Measurements from ENCODE around the gene DDHD1. TPM values are rescaled to one million over a fixed set of nuclear protein-coding genes. Genes with fewer than 3 reads are reported as not detected.
A peak's percentile ranks its signal among the peaks of the same experiment; 100 is the strongest.

DDHD1 gene
- total RNA-seq, 5 donors from 2014 or later (not counting 1 experiment from before 2014, with no cell fraction given): 36.6 to 69.6 (median 45.4) TPM

GRCh38 chr14:53147893-53148292, 5.2 kb downstream of the DDHD1 start:
- Histone ChIP-seq H3K4me1 (ENCODE audit: control insufficient read depth in 1 of 2, extremely low read depth in 1 of 2, insufficient read depth in 2 of 2, low read length in 2 of 2) (peaks cover 38 to 44% of the 10 kb centered on the region in 2 experiments), H3K36me3 (ENCODE audit: control insufficient read depth in 2 of 2, extremely low read depth in 1 of 2, insufficient read depth in 1 of 2, low read length in 1 of 2) (no peaks in the 10 kb centered on the region), H3K27me3 (replicated peaks in 1 of 2; ENCODE audit: control insufficient read depth in 2 of 2, extremely low read depth in 1 of 2, insufficient read depth in 2 of 2, low read length in 1 of 2) (no peaks in the 10 kb centered on the region), H3K27ac (ENCODE audit: low read length) (no peak overlapping the region), H3K4me3 (ENCODE audit: control insufficient read depth in 1 of 2, extremely low read depth in 1 of 2, low read length in 1 of 2) (no peak overlapping the region), H3K9me3 (no peaks in the 10 kb centered on the region)
- H3K9me3 Mint-ChIP-seq: peaks cover under 1 to 7% (median 7%) of the 10 kb centered on the region in 3 donors
- peaks cover 61 to 77% (median 75%) of the 10 kb centered on the region in 3 donors for H3K4me1 Mint-ChIP-seq
- ChIA-PET POLR2A (interaction anchor here in 1 of 2 donors (0.7 kb wide), 1 partner anchor 56 kb away, joined by 6 read pairs; no protein-coding TSS in a partner anchor), CTCF (no interaction called here)
- WGBS (ENCODE audit: insufficient coverage): no CpG with 5 or more reads among the region's 2 CpGs
- H3K36me3 Mint-ChIP-seq: peaks cover 16% of the 10 kb centered on the region
- ATAC-seq (replicated peaks in 1 of 4): no peak
- no peak overlapping the region for H3K27ac Mint-ChIP-seq
- peak overlapping the region in 1 of 3 donors; percentile 96 for H3K4me3 Mint-ChIP-seq
- no peak for DNase-seq
- no peaks in the 10 kb centered on the region for H3K27me3 Mint-ChIP-seq

DNA sequence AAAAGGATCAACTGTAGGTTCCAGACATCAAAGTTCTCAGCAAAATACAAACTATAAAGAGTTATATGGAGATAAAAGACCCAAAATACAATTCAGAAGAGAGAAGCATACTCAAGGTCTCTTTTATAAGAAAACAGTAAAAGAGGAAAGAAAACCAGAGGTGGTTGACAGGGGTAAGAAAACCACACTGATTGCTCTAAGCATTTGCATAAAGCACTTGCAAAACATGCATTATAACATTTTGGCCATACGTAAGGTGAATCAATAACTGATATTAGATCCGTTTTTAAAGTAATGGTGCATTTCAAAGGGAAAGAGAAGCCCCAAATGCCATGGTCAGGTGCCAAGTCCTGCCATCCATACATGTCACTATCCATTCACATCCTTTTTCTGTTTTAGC, 5.9 kb downstream of the DDHD1 start:
- Mint-ChIP-seq H3K9me3 (peaks cover 5 to 11% (median 10%) of the 10 kb centered on the region in 3 donors), H3K27me3 (no peaks in the 10 kb centered on the region), H3K36me3 (peaks cover 19% of the 10 kb centered on the region), H3K4me1 (peaks cover 64 to 80% (median 77%) of the 10 kb centered on the region in 3 donors), H3K4me3 (peak overlapping the region in 1 of 3 donors; percentile 2), H3K27ac (peak overlapping the region in 1 of 2 donors; percentile 37)
- WGBS (ENCODE audit: insufficient coverage): no CpG with 5 or more reads among the region's 2 CpGs
- CTCF ChIA-PET: no interaction called here
- ATAC-seq (replicated peaks in 1 of 4) (no peak), DNase-seq (no peak)
- no peaks in the 10 kb centered on the region for H3K27me3 ChIP-seq (replicated peaks in 1 of 2; ENCODE audit: control insufficient read depth in 2 of 2, extremely low read depth in 1 of 2, insufficient read depth in 2 of 2, low read length in 1 of 2)
- H3K27ac ChIP-seq (ENCODE audit: low read length): no peak overlapping the region
- H3K4me1 ChIP-seq (ENCODE audit: control insufficient read depth in 1 of 2, extremely low read depth in 1 of 2, insufficient read depth in 2 of 2, low read length in 2 of 2): peaks cover 38 to 44% of the 10 kb centered on the region in 2 experiments
- H3K36me3 ChIP-seq (ENCODE audit: control insufficient read depth in 2 of 2, extremely low read depth in 1 of 2, insufficient read depth in 1 of 2, low read length in 1 of 2): no peaks in the 10 kb centered on the region
- POLR2A ChIA-PET: no interaction called here
- H3K4me3 ChIP-seq (ENCODE audit: control insufficient read depth in 1 of 2, extremely low read depth in 1 of 2, low read length in 1 of 2): no peak overlapping the region
- H3K9me3 ChIP-seq: no peaks in the 10 kb centered on the region

DNA sequence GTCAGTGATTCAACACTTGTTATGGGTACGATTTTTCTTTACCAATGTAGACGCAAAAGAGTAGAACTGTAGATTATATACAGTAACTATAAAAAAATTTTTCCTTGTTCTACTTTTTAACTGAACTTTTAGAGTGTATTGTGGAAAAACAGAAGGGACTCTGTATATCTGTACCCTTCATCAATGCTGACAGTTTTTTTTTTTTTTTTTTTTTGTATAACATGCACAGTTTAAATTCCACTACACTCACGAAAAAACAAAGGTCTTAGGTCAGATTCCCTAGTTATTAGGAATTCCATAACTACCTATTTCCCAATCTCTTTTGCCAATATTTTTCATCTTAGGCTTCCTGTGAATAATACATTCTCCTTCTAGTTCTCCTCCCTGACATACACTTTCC, 6.4 kb downstream of the DDHD1 start:
- H3K4me3 ChIP-seq (ENCODE audit: control insufficient read depth in 1 of 2, extremely low read depth in 1 of 2, low read length in 1 of 2): no peak overlapping the region
- ATAC-seq (replicated peaks in 1 of 4) (no peak), DNase-seq (no peak)
- ChIA-PET POLR2A (no interaction called here), CTCF (no interaction called here)
- H3K27ac ChIP-seq (ENCODE audit: low read length): no peak overlapping the region
- peaks cover 35 to 40% of the 10 kb centered on the region in 2 experiments for H3K4me1 ChIP-seq (ENCODE audit: control insufficient read depth in 1 of 2, extremely low read depth in 1 of 2, insufficient read depth in 2 of 2, low read length in 2 of 2)
- peaks cover 59 to 77% (median 75%) of the 10 kb centered on the region in 3 donors for H3K4me1 Mint-ChIP-seq
- no peaks in the 10 kb centered on the region for H3K9me3 ChIP-seq
- no peaks in the 10 kb centered on the region for H3K36me3 ChIP-seq (ENCODE audit: control insufficient read depth in 2 of 2, extremely low read depth in 1 of 2, insufficient read depth in 1 of 2, low read length in 1 of 2)
- peak overlapping the region in 1 of 3 donors; percentile 2 for H3K4me3 Mint-ChIP-seq
- H3K27me3 Mint-ChIP-seq: no peaks in the 10 kb centered on the region
- H3K9me3 Mint-ChIP-seq: peaks cover 5 to 16% (median 11%) of the 10 kb centered on the region in 3 donors
- H3K27me3 ChIP-seq (replicated peaks in 1 of 2; ENCODE audit: control insufficient read depth in 2 of 2, extremely low read depth in 1 of 2, insufficient read depth in 2 of 2, low read length in 1 of 2): no peaks in the 10 kb centered on the region
- peaks cover 24% of the 10 kb centered on the region for H3K36me3 Mint-ChIP-seq
- 0% methylated on average over 1 of the region's 3 CpGs for WGBS (ENCODE audit: insufficient coverage)
- H3K27ac Mint-ChIP-seq: peak overlapping the region in 1 of 2 donors; percentile 37

DNA sequence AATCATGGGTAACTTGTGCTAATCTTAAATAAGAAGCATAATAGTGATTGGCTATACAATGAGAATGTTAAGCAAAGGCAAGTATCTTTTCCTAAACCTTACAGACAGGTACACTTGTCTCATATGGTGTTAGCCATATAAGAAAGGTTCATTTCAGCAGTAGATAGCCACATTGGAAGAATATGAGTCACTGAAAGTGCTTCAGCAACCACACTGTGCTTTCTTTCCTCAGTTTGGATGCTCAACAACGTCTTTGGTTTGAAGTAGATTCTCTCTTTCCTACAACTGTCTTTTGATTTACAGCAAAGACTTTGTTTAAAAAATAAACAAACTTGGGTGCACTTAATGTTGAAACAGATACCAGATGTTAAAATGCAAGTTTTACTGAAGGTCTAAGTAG, 8.9 kb downstream of the DDHD1 start:
- Histone ChIP-seq H3K4me1 (ENCODE audit: control insufficient read depth in 1 of 2, extremely low read depth in 1 of 2, insufficient read depth in 2 of 2, low read length in 2 of 2) (peaks cover 19 to 23% of the 10 kb centered on the region in 2 experiments), H3K36me3 (ENCODE audit: control insufficient read depth in 2 of 2, extremely low read depth in 1 of 2, insufficient read depth in 1 of 2, low read length in 1 of 2) (no peaks in the 10 kb centered on the region), H3K4me3 (ENCODE audit: control insufficient read depth in 1 of 2, extremely low read depth in 1 of 2, low read length in 1 of 2) (no peak overlapping the region), H3K9me3 (peaks cover 4% of the 10 kb centered on the region), H3K27me3 (replicated peaks in 1 of 2; ENCODE audit: control insufficient read depth in 2 of 2, extremely low read depth in 1 of 2, insufficient read depth in 2 of 2, low read length in 1 of 2) (no peaks in the 10 kb centered on the region), H3K27ac (ENCODE audit: low read length) (no peak overlapping the region)
- H3K27me3 Mint-ChIP-seq: no peaks in the 10 kb centered on the region
- peaks cover 15 to 39% (median 33%) of the 10 kb centered on the region in 3 donors for H3K9me3 Mint-ChIP-seq
- peaks cover 41 to 57% (median 56%) of the 10 kb centered on the region in 3 donors for H3K4me1 Mint-ChIP-seq
- WGBS (ENCODE audit: insufficient coverage): no CpG with 5 or more reads among the region's 1 CpG
- no peak for DNase-seq
- H3K36me3 Mint-ChIP-seq: peaks cover 49% of the 10 kb centered on the region
- H3K4me3 Mint-ChIP-seq: no peak overlapping the region
- H3K27ac Mint-ChIP-seq: no peak overlapping the region
- ChIA-PET CTCF (no interaction called here), POLR2A (no interaction called here)
- ATAC-seq (replicated peaks in 1 of 4): no peak

DNA sequence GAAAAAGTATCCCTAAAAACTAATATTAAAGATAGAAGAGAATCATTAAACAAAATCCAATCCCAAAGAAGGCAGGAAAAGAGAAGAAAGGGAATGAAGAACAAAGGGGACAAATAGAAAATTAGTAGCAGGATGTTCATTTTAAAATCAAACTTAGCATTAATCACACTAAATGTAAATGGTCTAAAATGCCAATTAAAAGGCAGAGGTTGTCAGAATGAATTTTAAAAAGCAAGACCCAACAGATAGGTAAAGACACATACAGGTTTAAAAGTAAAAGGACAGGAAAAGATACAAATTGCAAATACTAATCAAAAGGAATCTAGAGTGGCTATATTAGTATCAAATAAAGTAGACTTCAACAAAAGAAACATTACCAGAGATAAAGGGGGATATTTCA, 12.5 kb downstream of the DDHD1 start:
- Mint-ChIP-seq H3K4me3 (no peak overlapping the region), H3K27me3 (no peaks in the 10 kb centered on the region), H3K4me1 (peaks cover 19 to 50% (median 39%) of the 10 kb centered on the region in 3 donors), H3K9me3 (peaks cover 15 to 54% (median 44%) of the 10 kb centered on the region in 3 donors), H3K27ac (no peak overlapping the region), H3K36me3 (peaks cover 64% of the 10 kb centered on the region)
- ATAC-seq (replicated peaks in 1 of 4): no peak
- Histone ChIP-seq H3K36me3 (ENCODE audit: control insufficient read depth in 2 of 2, extremely low read depth in 1 of 2, insufficient read depth in 1 of 2, low read length in 1 of 2) (no peaks in the 10 kb centered on the region), H3K4me1 (ENCODE audit: control insufficient read depth in 1 of 2, extremely low read depth in 1 of 2, insufficient read depth in 2 of 2, low read length in 2 of 2) (peaks cover 0 to 11% of the 10 kb centered on the region in 2 experiments), H3K27me3 (replicated peaks in 1 of 2; ENCODE audit: control insufficient read depth in 2 of 2, extremely low read depth in 1 of 2, insufficient read depth in 2 of 2, low read length in 1 of 2) (no peaks in the 10 kb centered on the region), H3K9me3 (peaks cover 4% of the 10 kb centered on the region), H3K27ac (ENCODE audit: low read length) (no peak overlapping the region), H3K4me3 (ENCODE audit: control insufficient read depth in 1 of 2, extremely low read depth in 1 of 2, low read length in 1 of 2) (no peak overlapping the region)
- ChIA-PET POLR2A (interaction anchor here in 1 of 2 donors (0.6 kb wide), 1 partner anchor 359 kb away, joined by 3 read pairs; no protein-coding TSS in a partner anchor), CTCF (interaction anchor here in 1 of 2 donors (0.7 to 1.4 kb wide), 2 partner anchors 12 to 425 kb away, joined by 3 to 4 read pairs; partner anchors contain the start of gene DDHD1)
- DNase-seq: no peak

GRCh38 chr14:53137568-53138203, 15.4 kb downstream of the DDHD1 start:
- peaks cover 14 to 41% (median 22%) of the 10 kb centered on the region in 3 donors for H3K4me1 Mint-ChIP-seq
- no peaks in the 10 kb centered on the region for H3K27me3 Mint-ChIP-seq
- WGBS (ENCODE audit: insufficient coverage): 100% methylated on average over 1 of the region's 4 CpGs
- H3K9me3 ChIP-seq: peaks cover 4% of the 10 kb centered on the region
- no peak overlapping the region for H3K4me3 ChIP-seq (ENCODE audit: control insufficient read depth in 1 of 2, extremely low read depth in 1 of 2, low read length in 1 of 2)
- peaks cover 61% of the 10 kb centered on the region for H3K36me3 Mint-ChIP-seq
- DNase-seq (no peak), ATAC-seq (replicated peaks in 1 of 4) (no peak)
- peaks cover 18 to 45% (median 36%) of the 10 kb centered on the region in 3 donors for H3K9me3 Mint-ChIP-seq
- H3K36me3 ChIP-seq (ENCODE audit: control insufficient read depth in 2 of 2, extremely low read depth in 1 of 2, insufficient read depth in 1 of 2, low read length in 1 of 2): no peaks in the 10 kb centered on the region
- no peak overlapping the region for H3K27ac Mint-ChIP-seq
- CTCF ChIA-PET: interaction anchor here in 1 of 2 donors (0.8 kb wide), 1 partner anchor 846 kb away, joined by 3 read pairs; no protein-coding TSS in a partner anchor
- no peak overlapping the region for H3K4me3 Mint-ChIP-seq
- H3K27ac ChIP-seq (ENCODE audit: low read length): no peak overlapping the region
- POLR2A ChIA-PET: interaction anchor here in 1 of 2 donors (0.6 kb wide), 1 partner anchor 1254 kb away, joined by 3 read pairs; no protein-coding TSS in a partner anchor
- H3K4me1 ChIP-seq (ENCODE audit: control insufficient read depth in 1 of 2, extremely low read depth in 1 of 2, insufficient read depth in 2 of 2, low read length in 2 of 2): peaks cover 0 to 7% of the 10 kb centered on the region in 2 experiments
- H3K27me3 ChIP-seq (replicated peaks in 1 of 2; ENCODE audit: control insufficient read depth in 2 of 2, extremely low read depth in 1 of 2, insufficient read depth in 2 of 2, low read length in 1 of 2): no peaks in the 10 kb centered on the region

All from T-cell (primary cell).